HT-29 (cell line): ENCODE measurements around the gene CASP5. TPM values are rescaled to one million over a fixed set of nuclear protein-coding genes. Genes with fewer than 3 reads are reported as not detected.
"Not testable (repeated sequence)": the region's sequence is repeated elsewhere in the genome, so short reads cannot be mapped to it uniquely, and the experiment has no call there.

Experiments
- DNase-seq: peaks from one replicate; pipeline ENCODE4 v3.0.0-alpha.2; 2015; ENCODE audit warnings: low spot score
- total RNA-seq: library from RNA; depleted of rRNA; stranded (reverse); fragments of >200 nt; shearing (Covaris generic); gene quantifications from 2 replicates; pipeline ENCODE4 v1.2.3, GENCODE V29; 2014; rRNA removed

Gene CASP5
- total RNA-seq: not detected in 2 replicates

- DNase-seq: no peak
These were observed at the start of gene CASP5 for GRCh38 chr11:105023003-105023402. TSS of gene CASP5 (minus strand) at chr11:105023168. CDS start at chr11:105023136, 32 bp downstream.

- DNase-seq: not testable (repeated sequence)
These were observed 49.1 kb upstream of the CASP5 start for GRCh38 chr11:105072080-105072479.

- DNase-seq: no peak
These were observed 48.2 kb upstream of the CASP5 start for GRCh38 chr11:105071089-105071732.

- DNase-seq: no peak
These were observed 47.3 kb upstream of the CASP5 start for GRCh38 chr11:105070306-105070705.

GRCh38 chr11:105069749-105070148 lies 46.8 kb upstream of the CASP5 start:
- DNase-seq: not testable (repeated sequence)

GRCh38 chr11:105063245-105063941 lies 40.4 kb upstream of the CASP5 start:
- not testable (repeated sequence) for DNase-seq

GRCh38 chr11:105057432-105057831 lies 34.5 kb upstream of the CASP5 start:
- DNase-seq: no peak

GRCh38 chr11:105056446-105056845 lies 33.5 kb upstream of the CASP5 start:
- no peak for DNase-seq

GRCh38 chr11:105054723-105055493 lies 31.9 kb upstream of the CASP5 start:
- no peak for DNase-seq

GRCh38 chr11:105052487-105052886 lies 29.5 kb upstream of the CASP5 start:
- no peak for DNase-seq

GRCh38 chr11:105051559-105051958 lies 28.6 kb upstream of the CASP5 start:
- no peak for DNase-seq

- no peak for DNase-seq
These were observed 26.5 kb upstream of the CASP5 start for GRCh38 chr11:105049481-105049880.

- peak; percentile 64 for DNase-seq
These were observed 24.1 kb upstream of the CASP5 start for GRCh38 chr11:105046898-105047579.

GRCh38 chr11:105045676-105046296 lies 22.8 kb upstream of the CASP5 start:
- DNase-seq: no peak

- not testable (repeated sequence) for DNase-seq
These were observed 21.9 kb upstream of the CASP5 start, which contains the start of gene CARD16 for GRCh38 chr11:105044557-105045524. TSS of gene CARD16 (minus strand) at chr11:105045335. CDS start at chr11:105045297, 38 bp downstream.

- no peak for DNase-seq
These were observed 19.2 kb upstream of the CASP5 start for GRCh38 chr11:105042178-105042577.

- DNase-seq: no peak
These were observed 17.7 kb upstream of the CASP5 start for GRCh38 chr11:105040703-105041102.

GRCh38 chr11:105034813-105035620 lies 12.0 kb upstream of the CASP5 start, which contains the start of gene CASP1:
TSS of gene CASP1 (minus strand) at chr11:105035144. CDS start at chr11:105035113, 31 bp downstream.
- DNase-seq: no peak

- not testable (repeated sequence) for DNase-seq
These were observed 11.4 kb upstream of the CASP5 start for GRCh38 chr11:105034388-105034787.
